ENCODE data around the gene CBX2. TPM values are rescaled to one million over a fixed set of nuclear protein-coding genes. Genes with fewer than 3 reads are reported as not detected.

Gene CBX2
- total RNA-seq, 4 donors from 2014 or later, result 2.4 to 5.9 (median 4.5) TPM

GRCh38 chr17:79800325-79801155, 22.6 kb downstream of the CBX2 start:
- no peak for DNase-seq (ENCODE audit: low spot score in 2 of 2)
- WGBS, 2 donors, result 2 to 3% methylated on average over 36 to 44 of the region's 44 CpGs
- Histone ChIP-seq H3K27me3 (peaks cover 16 to 79% of the 10 kb centered on the region in 2 donors), H3K4me3 (no peak overlapping the region), H3K36me3 (no peaks in the 10 kb centered on the region), H3K9me3 (no peaks in the 10 kb centered on the region), H3K4me1 (peaks cover 4 to 75% (median 47%) of the 10 kb centered on the region in 4 donors), H3K27ac (no peak overlapping the region)
- TF ChIP-seq EP300 (IDR thresholded peaks at IDR 0.05), result no peak
- no peak for TF ChIP-seq CTCF (IDR thresholded peaks at IDR 0.05)
- no peak for TF ChIP-seq POLR2A (IDR thresholded peaks at IDR 0.05)

DNA sequence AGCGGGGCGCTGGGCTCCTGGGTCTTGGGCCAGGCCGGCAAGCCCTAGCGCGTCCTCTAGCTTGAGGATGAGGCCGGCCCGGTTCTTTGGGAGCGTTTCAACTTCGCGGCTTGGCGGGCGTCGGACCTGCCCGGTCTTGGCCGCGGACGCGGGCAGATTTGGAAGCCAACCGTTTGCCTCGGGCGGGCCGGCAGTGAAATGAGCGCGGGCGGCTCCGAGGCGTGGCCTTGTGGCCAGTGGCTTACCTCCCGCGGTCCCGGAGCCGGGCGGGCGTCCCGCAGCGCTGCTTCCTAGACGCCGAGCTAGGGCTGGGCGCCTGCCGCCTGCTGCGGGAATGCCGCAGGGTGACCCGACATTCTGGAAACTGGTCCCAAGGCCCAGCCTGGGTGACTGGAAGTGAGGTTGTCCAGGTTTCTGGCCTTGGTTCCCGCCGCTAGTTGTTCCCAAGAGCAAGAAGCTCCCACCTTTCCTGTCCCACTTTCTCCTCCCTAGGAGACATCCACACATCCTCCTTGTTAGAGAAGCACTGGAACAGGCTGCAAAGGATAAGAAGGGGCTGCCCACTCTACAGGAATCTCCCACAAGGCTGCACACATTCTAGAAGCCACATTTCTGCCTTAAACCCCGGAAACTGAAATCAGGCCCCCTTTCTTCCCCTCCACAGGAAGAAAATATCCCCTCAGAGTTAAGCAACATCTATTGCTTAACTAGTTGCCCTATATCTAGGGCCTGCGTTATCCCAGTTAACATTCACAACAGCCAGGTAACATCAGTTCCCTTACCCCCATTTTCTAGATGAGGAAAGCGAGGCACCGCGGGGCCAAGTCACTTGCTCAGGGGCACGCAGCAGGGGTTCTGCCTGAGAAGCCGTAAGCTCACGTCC, 23.4 kb downstream of the CBX2 start:
- 13 to 19% methylated on average over 10 to 17 of the region's 52 CpGs for WGBS, 2 donors
- no peaks in the 10 kb centered on the region for H3K36me3 ChIP-seq
- no peak for DNase-seq (ENCODE audit: low spot score in 2 of 2)
- H3K27ac ChIP-seq, result no peak overlapping the region
- TF ChIP-seq EP300 (IDR thresholded peaks at IDR 0.05) (no peak), POLR2A (IDR thresholded peaks at IDR 0.05) (no peak), CTCF (IDR thresholded peaks at IDR 0.05) (no peak)
- no peak overlapping the region for H3K4me3 ChIP-seq
- no peaks in the 10 kb centered on the region for H3K9me3 ChIP-seq
- H3K27me3 ChIP-seq, result peaks cover 16 to 88% of the 10 kb centered on the region in 2 donors
- H3K4me1 ChIP-seq, result peaks cover 4 to 67% (median 42%) of the 10 kb centered on the region in 4 donors

DNA sequence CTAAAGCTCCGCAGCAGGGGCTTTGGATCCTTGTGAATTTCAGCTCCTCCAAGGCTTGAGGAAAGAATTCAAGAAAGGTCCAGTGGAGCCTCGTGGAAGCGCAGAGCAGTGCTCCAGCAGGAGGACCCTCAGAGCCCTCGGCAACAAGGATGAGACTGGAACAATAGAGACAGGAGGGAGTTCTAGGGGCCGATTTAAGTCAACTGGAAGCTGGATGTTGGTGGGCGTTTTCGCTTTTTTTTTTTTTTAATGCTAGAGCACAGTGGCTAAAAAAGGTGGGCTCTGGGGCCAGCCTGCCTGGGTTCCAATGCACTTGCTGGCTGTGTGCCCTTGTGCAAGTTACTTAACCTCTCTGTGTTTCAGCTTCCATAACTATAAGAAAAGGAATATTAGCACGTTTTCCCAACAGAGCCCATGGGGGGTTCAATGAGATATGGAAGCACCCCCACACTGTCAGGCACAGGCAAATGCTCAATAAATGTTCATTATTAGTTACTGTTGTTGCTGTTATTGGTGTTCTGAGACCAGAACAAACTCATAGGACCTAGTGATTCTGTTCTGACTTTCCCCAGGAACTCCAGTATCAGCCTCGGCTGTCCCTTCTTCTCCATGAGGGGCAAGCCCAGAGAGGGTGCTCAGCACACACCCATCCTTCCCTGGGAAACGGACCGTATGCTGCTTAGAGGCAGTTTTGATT, 24.2 kb downstream of the CBX2 start:
- Histone ChIP-seq H3K9me3 (no peaks in the 10 kb centered on the region), H3K4me3 (no peak overlapping the region), H3K27me3 (peaks cover 16 to 96% of the 10 kb centered on the region in 2 donors), H3K27ac (no peak overlapping the region), H3K4me1 (peaks cover 4 to 66% (median 39%) of the 10 kb centered on the region in 4 donors), H3K36me3 (no peaks in the 10 kb centered on the region)
- no peak for DNase-seq (ENCODE audit: low spot score in 2 of 2)
- 8 to 10% methylated on average over 11 of the region's 11 CpGs for WGBS, 2 donors
- no peak for TF ChIP-seq CTCF (IDR thresholded peaks at IDR 0.05)
- no peak for TF ChIP-seq POLR2A (IDR thresholded peaks at IDR 0.05)
- no peak for TF ChIP-seq EP300 (IDR thresholded peaks at IDR 0.05)

- Histone ChIP-seq H3K36me3 (no peaks in the 10 kb centered on the region), H3K9me3 (no peaks in the 10 kb centered on the region), H3K4me3 (no peak overlapping the region), H3K4me1 (peaks cover 3 to 60% (median 37%) of the 10 kb centered on the region in 4 donors), H3K27me3 (peaks cover 16 to 100% of the 10 kb centered on the region in 2 donors), H3K27ac (no peak overlapping the region)
- no peak for DNase-seq (ENCODE audit: low spot score in 2 of 2)
- TF ChIP-seq POLR2A (IDR thresholded peaks at IDR 0.05), result no peak
- no peak for TF ChIP-seq CTCF (IDR thresholded peaks at IDR 0.05)
- no peak for TF ChIP-seq EP300 (IDR thresholded peaks at IDR 0.05)
- 6 to 11% methylated on average over 23 to 36 of the region's 57 CpGs for WGBS, 2 donors
Measured at GRCh38 chr17:79802736-79803420, 24.9 kb downstream of the CBX2 start.
